ENCODE data around the gene STAC3.
A peak's percentile ranks its signal among the peaks of the same experiment; 100 is the strongest.

STAC3 gene

DNA sequence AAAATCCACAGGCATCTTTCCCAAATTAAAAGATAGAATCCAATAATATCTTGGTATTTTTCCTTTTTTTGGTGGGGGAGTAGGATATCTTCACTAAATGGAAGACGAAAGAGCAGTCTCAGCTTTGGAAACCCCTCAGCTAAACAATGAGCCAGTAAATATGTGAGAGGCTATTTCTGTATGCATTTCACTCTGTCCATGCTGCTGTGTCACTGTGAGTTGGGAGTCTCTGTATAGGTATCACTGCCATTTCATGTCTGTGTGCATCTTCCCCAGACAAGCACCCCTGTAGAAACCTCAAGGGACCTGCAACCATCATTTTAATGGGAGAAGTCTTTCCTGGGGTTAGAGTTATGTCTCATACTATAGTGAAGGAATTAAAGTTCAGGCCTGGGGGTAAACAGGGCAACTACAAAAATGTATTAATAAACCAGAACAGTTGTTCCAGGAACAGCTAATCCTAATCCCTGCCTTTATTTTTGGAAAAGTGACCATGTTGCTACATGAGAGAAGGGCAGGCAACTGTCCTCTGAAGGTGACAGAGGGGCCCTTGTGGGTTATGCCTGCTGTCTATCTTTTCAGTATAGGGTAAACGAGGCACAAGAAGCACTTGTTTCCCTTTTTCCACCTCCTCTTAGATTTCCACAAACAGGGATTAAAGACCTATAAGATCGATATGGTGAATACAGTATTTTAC, 11.3 kb upstream of the STAC3 start:
- Mint-ChIP-seq H3K36me3 (peaks cover 13% of the 10 kb centered on the region), H3K9me3 (no peaks in the 10 kb centered on the region), H3K27me3 (no peaks in the 10 kb centered on the region), H3K27ac (no peak overlapping the region), H3K4me3 (no peak overlapping the region), H3K4me1 (peaks cover 4% of the 10 kb centered on the region)

DNA sequence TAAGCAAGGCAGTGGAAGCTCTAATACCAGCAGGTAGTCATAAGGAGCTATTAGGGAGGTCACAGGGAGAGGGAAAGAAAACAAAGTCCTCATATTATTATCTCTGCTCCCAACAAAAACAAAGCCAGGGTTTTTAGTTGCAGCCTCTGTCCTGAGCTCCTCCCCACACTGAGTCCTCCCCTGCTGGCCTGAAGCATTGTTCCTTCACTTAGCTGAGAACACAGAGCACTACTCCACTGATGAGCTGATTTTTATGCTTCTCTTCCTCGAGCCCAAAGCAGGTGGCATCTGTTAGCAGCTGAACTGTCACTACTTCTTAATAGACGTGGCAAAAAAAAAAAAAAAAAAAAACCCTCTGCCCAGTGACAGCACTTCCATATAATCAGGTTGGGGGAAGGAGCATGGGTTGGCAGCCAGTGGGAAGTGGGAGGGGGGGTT, 10.5 kb upstream of the STAC3 start:
- H3K4me1 Mint-ChIP-seq, result peaks cover 4% of the 10 kb centered on the region
- no peak overlapping the region for H3K27ac Mint-ChIP-seq
- no peaks in the 10 kb centered on the region for H3K27me3 Mint-ChIP-seq
- H3K36me3 Mint-ChIP-seq, result peaks cover 14% of the 10 kb centered on the region
- H3K4me3 Mint-ChIP-seq, result no peak overlapping the region
- H3K9me3 Mint-ChIP-seq, result no peaks in the 10 kb centered on the region

DNA sequence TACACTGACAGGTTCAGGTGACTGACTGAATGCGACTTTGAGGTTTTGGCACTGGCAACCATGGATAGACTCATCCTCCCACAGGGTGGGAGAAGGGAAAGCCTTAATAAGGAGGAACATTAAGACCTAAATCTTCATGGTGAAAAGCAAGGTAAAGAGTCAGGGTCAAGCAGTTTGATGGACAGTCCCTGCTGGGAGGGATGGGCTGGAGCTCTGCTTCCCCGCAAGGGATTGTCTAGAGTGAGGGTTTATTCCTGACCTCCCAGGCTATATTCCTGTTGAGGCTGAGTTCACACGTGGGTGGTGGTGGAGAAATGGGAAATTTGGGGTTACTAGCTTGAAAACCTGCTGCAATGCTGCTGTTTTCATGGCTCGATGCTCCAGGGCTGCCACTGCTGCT, 9.4 kb upstream of the STAC3 start:
- Mint-ChIP-seq H3K9me3 (no peaks in the 10 kb centered on the region), H3K4me3 (no peak overlapping the region), H3K27me3 (no peaks in the 10 kb centered on the region), H3K4me1 (peaks cover 4% of the 10 kb centered on the region), H3K36me3 (peaks cover 17% of the 10 kb centered on the region), H3K27ac (no peak overlapping the region)

DNA sequence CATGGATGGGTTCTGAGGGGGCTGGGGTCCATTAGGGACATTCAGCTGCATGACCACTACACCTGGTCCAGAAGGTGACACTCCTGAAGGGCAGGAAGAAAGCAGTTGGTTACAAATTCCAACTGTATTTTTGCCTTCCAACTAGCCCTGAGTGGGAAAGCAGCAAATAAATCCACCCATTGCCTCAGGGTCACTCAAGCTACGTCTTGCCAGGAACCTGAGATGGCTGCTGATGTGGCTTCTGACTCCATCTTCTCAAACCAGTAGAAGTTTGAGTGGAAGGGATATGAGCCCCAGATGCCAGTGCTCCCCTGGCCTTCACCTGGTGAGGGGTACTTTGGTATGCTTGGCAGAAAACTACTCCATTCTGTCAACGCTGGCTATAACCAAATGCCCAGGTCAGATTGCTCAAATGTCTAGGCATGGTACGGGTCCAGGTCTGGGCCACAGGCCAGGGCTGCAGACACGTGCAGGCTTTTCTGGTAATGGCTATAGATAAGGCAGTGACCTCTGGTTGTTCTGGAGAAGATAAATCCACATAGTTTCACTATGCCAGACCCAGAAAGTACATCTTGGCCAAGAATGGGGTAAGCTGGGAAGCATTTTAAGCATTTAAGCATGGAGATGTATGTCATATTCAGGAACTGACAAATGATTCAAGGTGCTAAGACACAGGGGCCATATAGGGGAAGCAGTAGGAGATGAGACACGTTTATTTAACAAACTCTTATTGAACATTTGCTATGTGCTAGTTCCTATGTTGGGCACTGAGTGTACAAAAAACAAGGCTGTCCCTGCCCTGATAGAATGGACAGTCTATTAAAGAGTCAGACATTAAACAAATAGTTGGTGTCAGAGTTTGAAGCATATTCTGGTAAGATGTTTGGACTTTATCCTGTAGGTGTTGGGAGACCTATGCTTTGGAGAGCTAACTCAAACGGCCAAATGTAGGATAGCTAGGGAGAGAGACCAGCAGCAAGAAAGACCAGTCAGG, 8.3 kb upstream of the STAC3 start:
- Mint-ChIP-seq H3K9me3 (no peaks in the 10 kb centered on the region), H3K4me1 (peaks cover 4% of the 10 kb centered on the region), H3K27me3 (no peaks in the 10 kb centered on the region), H3K36me3 (peaks cover 14% of the 10 kb centered on the region), H3K4me3 (no peak overlapping the region), H3K27ac (no peak overlapping the region)

GRCh38 chr12:57255916-57256315, 4.9 kb upstream of the STAC3 start:
- H3K27me3 Mint-ChIP-seq, result no peaks in the 10 kb centered on the region
- peaks cover 11% of the 10 kb centered on the region for H3K36me3 Mint-ChIP-seq
- no peak overlapping the region for H3K4me3 Mint-ChIP-seq
- no peaks in the 10 kb centered on the region for H3K9me3 Mint-ChIP-seq
- H3K4me1 Mint-ChIP-seq, result no peaks in the 10 kb centered on the region
- H3K27ac Mint-ChIP-seq, result no peak overlapping the region

GRCh38 chr12:57254506-57255280, 3.7 kb upstream of the STAC3 start:
- Mint-ChIP-seq H3K9me3 (no peaks in the 10 kb centered on the region), H3K4me1 (no peaks in the 10 kb centered on the region), H3K27me3 (no peaks in the 10 kb centered on the region), H3K4me3 (no peak overlapping the region), H3K27ac (no peak overlapping the region), H3K36me3 (peaks cover 11% of the 10 kb centered on the region)

DNA sequence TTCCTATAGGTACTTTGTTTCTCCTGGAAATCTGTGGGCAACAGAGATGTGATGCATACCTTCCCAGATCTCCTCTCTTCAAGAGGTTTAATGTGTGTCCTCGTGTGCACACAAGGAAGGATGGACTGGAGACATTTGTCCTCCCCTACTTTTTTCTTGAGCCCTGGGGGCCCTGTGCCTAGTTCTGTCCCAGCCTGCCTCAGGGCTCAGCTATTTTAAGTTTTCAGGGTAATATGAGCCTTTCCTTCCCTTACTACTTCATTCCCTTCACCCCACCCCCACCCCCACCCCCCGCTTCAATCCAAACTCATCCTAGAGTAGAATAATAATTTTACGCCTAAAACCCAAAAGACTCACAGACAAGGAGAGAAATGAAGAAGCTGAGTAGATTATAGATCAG, 446 bp downstream of the STAC3 start:
- H3K9me3 Mint-ChIP-seq, result no peaks in the 10 kb centered on the region
- no peak overlapping the region for H3K27ac Mint-ChIP-seq
- peaks cover 3% of the 10 kb centered on the region for H3K36me3 Mint-ChIP-seq
- no peak overlapping the region for H3K4me3 Mint-ChIP-seq
- peaks cover 7% of the 10 kb centered on the region for H3K4me1 Mint-ChIP-seq
- H3K27me3 Mint-ChIP-seq, result no peaks in the 10 kb centered on the region

- no peak overlapping the region for H3K4me3 Mint-ChIP-seq
Observed at GRCh38 chr12:57248934-57249742, 1.8 kb downstream of the STAC3 start.

DNA sequence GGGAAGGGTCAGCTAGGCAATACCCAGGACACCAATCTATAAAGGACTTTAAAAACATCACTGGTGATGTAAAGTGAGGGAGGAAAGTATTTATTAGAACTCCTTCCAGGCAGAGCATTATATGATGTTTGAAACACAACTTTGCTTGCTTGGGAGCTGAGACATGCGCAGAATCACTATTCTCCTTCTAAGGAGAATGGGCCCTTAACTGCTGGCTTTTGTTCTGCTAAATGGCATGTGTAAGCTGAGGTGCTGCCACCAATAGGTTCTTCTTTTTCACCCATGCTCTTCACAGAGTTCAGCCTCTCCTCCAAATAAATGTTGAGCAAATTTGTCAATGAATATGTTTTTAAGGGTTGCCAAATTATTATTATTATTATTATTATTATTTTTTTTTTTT, 3.9 kb downstream of the STAC3 start:
- no peak overlapping the region for H3K27ac Mint-ChIP-seq
- H3K27me3 Mint-ChIP-seq, result peaks cover 8% of the 10 kb centered on the region
- H3K4me1 Mint-ChIP-seq, result peaks cover 27% of the 10 kb centered on the region
- no peaks in the 10 kb centered on the region for H3K9me3 Mint-ChIP-seq
- no peak overlapping the region for H3K4me3 Mint-ChIP-seq
- H3K36me3 Mint-ChIP-seq, result peaks cover 3% of the 10 kb centered on the region

More at GRCh38 chr12:57248934-57249742, 1.8 kb downstream of the STAC3 start:
- H3K9me3 Mint-ChIP-seq, result no peaks in the 10 kb centered on the region
- no peak overlapping the region for H3K27ac Mint-ChIP-seq
- H3K27me3 Mint-ChIP-seq, result no peaks in the 10 kb centered on the region
- H3K4me1 Mint-ChIP-seq, result peaks cover 8% of the 10 kb centered on the region
- H3K36me3 Mint-ChIP-seq, result peaks cover 1% of the 10 kb centered on the region

DNA sequence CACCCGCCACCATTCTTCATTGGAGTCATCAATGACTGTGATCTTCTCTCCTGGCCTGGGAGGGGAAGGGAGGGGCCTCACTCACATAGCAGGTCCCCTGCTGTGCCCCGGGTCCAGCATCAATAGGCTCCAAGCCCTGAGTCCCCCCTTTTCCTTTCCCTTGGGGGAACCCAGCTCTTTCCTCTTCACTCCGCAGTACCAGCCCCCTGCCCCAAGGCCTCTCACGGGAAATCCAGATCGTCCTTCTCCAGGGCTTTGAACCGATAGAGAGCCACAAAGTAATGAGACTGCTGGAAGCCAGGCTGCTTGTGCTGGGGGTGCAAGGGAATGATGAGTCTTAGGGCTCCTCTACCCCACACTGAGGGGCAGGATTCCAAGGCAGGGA, 6.7 kb downstream of the STAC3 start:
- no peak overlapping the region for H3K27ac Mint-ChIP-seq
- H3K4me1 Mint-ChIP-seq, result peaks cover 52% of the 10 kb centered on the region
- H3K36me3 Mint-ChIP-seq, result peaks cover 3% of the 10 kb centered on the region
- H3K27me3 Mint-ChIP-seq, result peaks cover 13% of the 10 kb centered on the region
- H3K9me3 Mint-ChIP-seq, result no peaks in the 10 kb centered on the region
- H3K4me3 Mint-ChIP-seq, result peak overlapping the region; percentile 47

DNA sequence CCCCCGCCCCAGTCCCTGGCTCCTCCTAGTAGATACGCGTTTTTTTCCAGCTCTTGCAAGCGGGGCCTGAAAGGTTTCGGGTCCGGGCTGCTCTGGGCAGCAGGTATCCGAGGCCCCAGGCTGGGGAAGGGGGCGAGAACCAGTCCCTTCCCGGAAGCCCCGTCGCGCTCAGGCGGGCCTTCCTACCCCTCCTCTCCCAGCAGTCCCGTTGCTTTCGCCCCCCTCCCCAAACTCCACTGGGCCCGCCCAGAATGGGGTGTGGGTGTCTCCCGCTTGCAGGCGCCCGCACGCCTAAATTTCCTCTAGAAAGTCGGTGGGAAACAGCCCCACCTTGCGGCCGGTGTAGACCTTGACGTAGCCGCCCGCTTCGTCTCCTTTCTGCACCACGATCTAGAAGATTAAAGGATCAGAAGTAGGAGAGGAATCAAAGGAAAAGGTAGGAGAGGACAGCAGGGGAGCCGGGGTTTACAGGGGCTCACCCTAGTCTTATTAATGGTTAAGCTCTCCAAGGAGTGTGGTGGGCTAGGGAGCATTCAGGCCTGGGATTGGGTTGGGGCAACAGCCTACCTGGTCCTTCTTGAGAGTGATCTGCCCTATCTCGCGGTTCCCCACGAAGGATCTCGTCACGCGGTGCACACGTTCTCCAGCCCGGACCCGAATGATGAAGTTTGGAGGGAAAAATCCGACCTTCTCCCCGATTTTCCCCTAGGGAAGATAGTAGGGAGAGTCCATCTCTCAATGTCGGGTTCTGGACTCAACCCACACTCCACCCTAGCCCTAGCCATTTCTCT, 7.3 kb downstream of the STAC3 start:
- H3K4me1 Mint-ChIP-seq, result peaks cover 50% of the 10 kb centered on the region
- H3K9me3 Mint-ChIP-seq, result no peaks in the 10 kb centered on the region
- peaks cover 3% of the 10 kb centered on the region for H3K36me3 Mint-ChIP-seq
- peaks cover 16% of the 10 kb centered on the region for H3K27me3 Mint-ChIP-seq
- H3K27ac Mint-ChIP-seq, result no peak overlapping the region
- H3K4me3 Mint-ChIP-seq, result peak overlapping the region; percentile 77

- peak overlapping the region; percentile 62 for H3K27ac Mint-ChIP-seq
- peaks cover 17% of the 10 kb centered on the region for H3K27me3 Mint-ChIP-seq
- H3K4me1 Mint-ChIP-seq, result peaks cover 51% of the 10 kb centered on the region
Observed at GRCh38 chr12:57242691-57243454, 8.1 kb downstream of the STAC3 start.

GRCh38 chr12:57242329-57242690, 8.7 kb downstream of the STAC3 start:
- H3K27me3 Mint-ChIP-seq, result peaks cover 22% of the 10 kb centered on the region
- peaks cover 56% of the 10 kb centered on the region for H3K4me1 Mint-ChIP-seq
- H3K9me3 Mint-ChIP-seq, result no peaks in the 10 kb centered on the region
- H3K27ac Mint-ChIP-seq, result no peak overlapping the region
- H3K4me3 Mint-ChIP-seq, result peak overlapping the region; percentile 77
- H3K36me3 Mint-ChIP-seq, result peaks cover 3% of the 10 kb centered on the region

More at GRCh38 chr12:57242691-57243454, 8.1 kb downstream of the STAC3 start:
- Mint-ChIP-seq H3K9me3 (no peaks in the 10 kb centered on the region), H3K36me3 (peaks cover 3% of the 10 kb centered on the region), H3K4me3 (peak overlapping the region; percentile 77)
